HL-60 (cell line): ENCODE measurements around the gene GPATCH8.

Experiments used
- DNase-seq, 2 experiments: peaks; one replicate each; pipeline ENCODE4 v3.0.0-alpha.2; 2010 to 2020; ENCODE audit warnings: low read depth in 1 of 2, low spot score in 1 of 2
- H3K27ac ChIP-seq: fragments of 250-450 bp; sonication (Bioruptor Pico); replicated peaks from 2 replicates; pipeline ENCODE4 v1.5.1; 2020; ENCODE audit warnings: mild to moderate bottlenecking, moderate library complexity
- H3K27me3 ChIP-seq: fragments of 250-450 bp; sonication (Bioruptor Pico); 2 replicates; pipeline ENCODE4 v1.5.1; 2021; ENCODE audit warnings: mild to moderate bottlenecking, moderate library complexity; ENCODE audit not compliant: insufficient read depth, poor library complexity, severe bottlenecking
- H3K4me3 ChIP-seq: replicated peaks from 2 replicates; pipeline ENCODE4 v1.5.1; 2011; ENCODE audit warnings: mild to moderate bottlenecking, control low read depth, low read length; ENCODE audit not compliant: insufficient read depth
- GABPA ChIP-seq: IDR thresholded peaks from 2 replicates; pipeline ENCODE4 v1.6.1; 2012; ENCODE audit warnings: low read depth
- POLR2AphosphoS5 ChIP-seq: IDR thresholded peaks from 2 replicates; pipeline ENCODE4 v1.6.1; 2012; ENCODE audit warnings: low read depth
- SPI1 ChIP-seq: IDR thresholded peaks from 2 replicates; pipeline ENCODE4 v1.6.1; 2012; ENCODE audit warnings: low read depth, mild to moderate bottlenecking, borderline replicate concordance
- TF ChIP-seq, protein P1 (sequence below): IDR thresholded peaks from 2 replicates; pipeline ENCODE4 v1.6.1; 2012; ENCODE audit warnings: low read depth; ENCODE audit not compliant: insufficient replicate concordance
- TF ChIP-seq, protein P2 (sequence below): IDR thresholded peaks from one replicate; pipeline ENCODE4 v1.5.1; 2011; ENCODE audit warnings: low read length, control low read depth, inconsistent platforms; ENCODE audit not compliant: insufficient read depth

Gene GPATCH8

DNA sequence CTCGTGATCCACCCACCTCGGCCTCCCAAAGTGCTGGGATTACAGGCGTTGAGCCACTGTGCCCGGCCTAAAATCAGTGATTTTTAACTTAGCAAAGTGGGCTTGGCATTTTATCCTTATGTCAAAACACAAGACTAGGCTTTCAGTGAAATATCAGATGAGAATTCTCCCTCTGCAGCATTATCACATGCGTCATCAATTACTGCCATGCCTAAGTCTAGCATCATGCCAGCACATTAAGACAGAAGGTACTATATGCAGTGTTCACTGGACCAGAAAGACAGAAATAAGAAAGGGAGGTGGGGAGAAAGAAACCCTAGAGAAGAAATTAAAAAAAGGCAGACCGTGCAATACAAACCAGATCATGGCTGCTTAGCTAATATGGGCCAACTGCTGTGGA lies 29.8 kb downstream of the GPATCH8 start:
- TF ChIP-seq POLR2AphosphoS5 (no peak), SPI1 (no peak), GABPA (no peak)
- TF ChIP-seq, protein P1, sequence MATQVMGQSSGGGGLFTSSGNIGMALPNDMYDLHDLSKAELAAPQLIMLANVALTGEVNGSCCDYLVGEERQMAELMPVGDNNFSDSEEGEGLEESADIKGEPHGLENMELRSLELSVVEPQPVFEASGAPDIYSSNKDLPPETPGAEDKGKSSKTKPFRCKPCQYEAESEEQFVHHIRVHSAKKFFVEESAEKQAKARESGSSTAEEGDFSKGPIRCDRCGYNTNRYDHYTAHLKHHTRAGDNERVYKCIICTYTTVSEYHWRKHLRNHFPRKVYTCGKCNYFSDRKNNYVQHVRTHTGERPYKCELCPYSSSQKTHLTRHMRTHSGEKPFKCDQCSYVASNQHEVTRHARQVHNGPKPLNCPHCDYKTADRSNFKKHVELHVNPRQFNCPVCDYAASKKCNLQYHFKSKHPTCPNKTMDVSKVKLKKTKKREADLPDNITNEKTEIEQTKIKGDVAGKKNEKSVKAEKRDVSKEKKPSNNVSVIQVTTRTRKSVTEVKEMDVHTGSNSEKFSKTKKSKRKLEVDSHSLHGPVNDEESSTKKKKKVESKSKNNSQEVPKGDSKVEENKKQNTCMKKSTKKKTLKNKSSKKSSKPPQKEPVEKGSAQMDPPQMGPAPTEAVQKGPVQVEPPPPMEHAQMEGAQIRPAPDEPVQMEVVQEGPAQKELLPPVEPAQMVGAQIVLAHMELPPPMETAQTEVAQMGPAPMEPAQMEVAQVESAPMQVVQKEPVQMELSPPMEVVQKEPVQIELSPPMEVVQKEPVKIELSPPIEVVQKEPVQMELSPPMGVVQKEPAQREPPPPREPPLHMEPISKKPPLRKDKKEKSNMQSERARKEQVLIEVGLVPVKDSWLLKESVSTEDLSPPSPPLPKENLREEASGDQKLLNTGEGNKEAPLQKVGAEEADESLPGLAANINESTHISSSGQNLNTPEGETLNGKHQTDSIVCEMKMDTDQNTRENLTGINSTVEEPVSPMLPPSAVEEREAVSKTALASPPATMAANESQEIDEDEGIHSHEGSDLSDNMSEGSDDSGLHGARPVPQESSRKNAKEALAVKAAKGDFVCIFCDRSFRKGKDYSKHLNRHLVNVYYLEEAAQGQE: no peak
- TF ChIP-seq, protein P2, sequence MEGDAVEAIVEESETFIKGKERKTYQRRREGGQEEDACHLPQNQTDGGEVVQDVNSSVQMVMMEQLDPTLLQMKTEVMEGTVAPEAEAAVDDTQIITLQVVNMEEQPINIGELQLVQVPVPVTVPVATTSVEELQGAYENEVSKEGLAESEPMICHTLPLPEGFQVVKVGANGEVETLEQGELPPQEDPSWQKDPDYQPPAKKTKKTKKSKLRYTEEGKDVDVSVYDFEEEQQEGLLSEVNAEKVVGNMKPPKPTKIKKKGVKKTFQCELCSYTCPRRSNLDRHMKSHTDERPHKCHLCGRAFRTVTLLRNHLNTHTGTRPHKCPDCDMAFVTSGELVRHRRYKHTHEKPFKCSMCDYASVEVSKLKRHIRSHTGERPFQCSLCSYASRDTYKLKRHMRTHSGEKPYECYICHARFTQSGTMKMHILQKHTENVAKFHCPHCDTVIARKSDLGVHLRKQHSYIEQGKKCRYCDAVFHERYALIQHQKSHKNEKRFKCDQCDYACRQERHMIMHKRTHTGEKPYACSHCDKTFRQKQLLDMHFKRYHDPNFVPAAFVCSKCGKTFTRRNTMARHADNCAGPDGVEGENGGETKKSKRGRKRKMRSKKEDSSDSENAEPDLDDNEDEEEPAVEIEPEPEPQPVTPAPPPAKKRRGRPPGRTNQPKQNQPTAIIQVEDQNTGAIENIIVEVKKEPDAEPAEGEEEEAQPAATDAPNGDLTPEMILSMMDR: no peak
- Histone ChIP-seq H3K27me3 (no peaks in the 10 kb centered on the region), H3K27ac (no peak overlapping the region), H3K4me3 (no peak overlapping the region)
- DNase-seq: no peak

DNA sequence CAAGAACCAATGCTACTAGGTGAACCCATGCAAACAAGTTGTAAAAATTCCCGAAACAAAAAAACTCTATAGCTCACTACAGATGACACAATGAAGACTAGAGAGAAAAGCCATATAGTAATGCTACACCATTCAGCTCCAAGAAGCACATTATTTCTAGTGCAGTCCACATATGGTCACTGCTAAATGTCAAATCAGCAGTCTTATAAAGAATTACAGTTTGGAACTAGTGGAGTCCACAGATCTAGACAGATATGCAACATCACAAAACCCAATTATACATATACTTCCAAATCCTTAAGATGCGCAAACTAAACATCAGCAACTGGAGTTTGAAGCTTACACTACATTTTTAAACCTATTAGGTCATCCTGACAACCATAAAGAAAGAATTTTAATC lies 33.5 kb downstream of the GPATCH8 start:
- no peak overlapping the region for H3K4me3 ChIP-seq
- H3K27ac ChIP-seq: no peak overlapping the region
- TF ChIP-seq SPI1 (no peak), GABPA (no peak), POLR2AphosphoS5 (no peak)
- TF ChIP-seq, protein P1: no peak
- TF ChIP-seq, protein P2: no peak
- no peak for DNase-seq
- H3K27me3 ChIP-seq: no peaks in the 10 kb centered on the region

GRCh38 chr17:44467108-44467507 lies 36.1 kb downstream of the GPATCH8 start:
- TF ChIP-seq, protein P2: no peak
- no peak for TF ChIP-seq GABPA
- Histone ChIP-seq H3K4me3 (no peak overlapping the region), H3K27me3 (no peaks in the 10 kb centered on the region), H3K27ac (no peak overlapping the region)
- DNase-seq: no peak

- no peak for DNase-seq
These were observed 36.9 kb downstream of the GPATCH8 start for GRCh38 chr17:44466339-44466738.

More at GRCh38 chr17:44466339-44466738, 36.9 kb downstream of the GPATCH8 start:
- H3K27me3 ChIP-seq: no peaks in the 10 kb centered on the region
- H3K27ac ChIP-seq: no peak overlapping the region
- no peak overlapping the region for H3K4me3 ChIP-seq
- TF ChIP-seq, protein P1: no peak
- no peak for TF ChIP-seq POLR2AphosphoS5
- no peak for TF ChIP-seq GABPA
- TF ChIP-seq, protein P2: no peak
- TF ChIP-seq SPI1: no peak
